GM18870 (cell line): ENCODE measurements around the gene NUSAP1.
"Not testable (repeated sequence)": the region's sequence is repeated elsewhere in the genome, so short reads cannot be mapped to it uniquely, and the experiment has no call there.

ENCODE experiments used
- ATAC-seq: cut with Tn5 transposase; IDR thresholded peaks from one replicate; pipeline ENCODE4 v1.9.1; 2021; ENCODE audit warnings: moderate library complexity; ENCODE audit not compliant: unreplicated experiment

NUSAP1 gene

GRCh38 chr15:41408234-41408641 lies 75.6 kb downstream of the NUSAP1 start:
- no peak for ATAC-seq

- ATAC-seq = no peak
Measured at GRCh38 chr15:41411031-41411430, 78.3 kb downstream of the NUSAP1 start.

DNA sequence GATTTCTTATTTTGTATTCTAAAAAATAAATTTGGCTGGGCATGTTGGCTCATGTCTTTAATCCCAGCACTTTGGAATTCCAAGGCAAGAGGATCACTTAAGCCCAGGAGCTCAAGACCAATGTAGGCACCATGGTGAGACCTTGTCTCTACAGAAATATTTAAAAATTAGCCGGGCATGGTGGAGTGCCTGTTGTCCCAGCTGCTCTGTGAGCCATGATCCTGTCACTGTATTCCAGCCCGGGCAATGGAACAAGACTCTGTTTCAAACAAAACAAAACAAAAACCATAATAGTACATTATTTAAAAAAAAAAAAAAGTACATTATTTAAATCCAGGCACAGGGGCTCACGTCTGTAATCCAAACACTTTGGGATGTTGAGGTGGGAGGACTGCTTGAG lies 78.8 kb downstream of the NUSAP1 start:
- no peak for ATAC-seq

DNA sequence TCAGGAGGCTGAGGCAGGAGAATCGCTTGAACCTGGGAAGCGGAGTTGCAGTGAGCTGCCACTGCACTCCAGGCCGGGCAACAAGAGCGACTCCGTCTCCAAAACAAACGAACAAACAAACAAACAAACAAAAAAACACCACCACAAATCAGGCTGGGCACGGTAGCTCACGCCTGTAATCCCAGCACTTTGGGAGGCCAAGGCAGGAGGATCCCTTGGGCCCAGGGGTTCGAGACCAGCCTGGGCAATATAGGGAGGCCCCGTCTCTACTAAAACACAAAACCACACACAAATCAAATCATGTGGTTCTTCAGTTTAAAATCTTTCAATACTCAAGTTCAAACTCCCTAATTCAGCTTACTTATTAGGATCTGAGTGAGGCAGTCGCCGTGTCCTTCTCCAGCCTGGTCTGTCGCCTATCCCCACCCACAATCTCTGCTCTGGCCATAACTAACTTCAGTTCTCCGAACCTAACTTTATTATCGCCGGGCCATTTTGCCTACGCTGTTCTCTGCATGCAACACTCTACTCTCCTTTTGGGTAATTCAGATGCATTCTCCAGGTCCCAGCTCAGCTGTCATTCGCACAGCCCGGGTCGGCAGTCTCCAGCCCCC lies 83.6 kb downstream of the NUSAP1 start:
- no peak for ATAC-seq

DNA sequence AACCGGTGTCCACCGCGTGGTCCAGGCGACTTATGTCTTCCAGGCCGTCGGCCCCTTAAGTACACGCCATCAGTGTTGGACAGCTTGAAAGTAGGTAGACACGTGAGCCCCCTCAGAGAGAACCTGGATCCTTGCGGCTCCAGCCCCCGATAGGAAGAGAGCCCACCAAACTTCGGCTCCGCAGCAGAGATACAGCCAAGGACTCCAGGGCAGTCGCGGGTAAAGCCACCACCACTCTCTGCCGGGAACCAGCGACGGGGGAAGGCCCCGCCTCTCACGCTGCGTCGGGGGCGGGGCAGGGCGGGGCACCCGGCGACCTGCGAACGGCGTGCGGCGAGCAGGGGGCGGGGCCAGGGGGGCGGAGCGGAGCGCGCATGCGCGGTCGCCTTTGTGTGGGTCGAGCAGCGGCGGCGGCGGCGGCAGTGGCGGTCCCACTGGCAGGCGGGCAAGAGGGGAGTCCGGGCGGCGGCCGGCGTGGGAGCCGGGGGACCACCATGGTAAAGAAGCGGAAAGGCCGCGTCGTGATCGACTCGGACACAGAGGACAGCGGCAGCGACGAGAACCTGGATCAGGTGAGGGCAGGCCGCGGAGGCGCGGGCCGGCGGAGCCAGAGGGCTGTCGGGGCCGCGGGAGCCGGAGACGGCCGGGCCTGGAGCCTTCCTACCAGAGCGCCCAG lies 84.2 kb downstream of the NUSAP1 start, which contains the start of gene RTF1:
RTF1 (plus strand) TSS at position 354 of the 676 bp plus-strand sequence; CDS start at position 375, 21 bp downstream.
- peak; percentile 49 for ATAC-seq

- peak; percentile 30 for ATAC-seq
Measured at GRCh38 chr15:41417418-41418195, 84.9 kb downstream of the NUSAP1 start.

- peak; percentile 46 for ATAC-seq
Measured at GRCh38 chr15:41423979-41424659, 91.4 kb downstream of the NUSAP1 start.

DNA sequence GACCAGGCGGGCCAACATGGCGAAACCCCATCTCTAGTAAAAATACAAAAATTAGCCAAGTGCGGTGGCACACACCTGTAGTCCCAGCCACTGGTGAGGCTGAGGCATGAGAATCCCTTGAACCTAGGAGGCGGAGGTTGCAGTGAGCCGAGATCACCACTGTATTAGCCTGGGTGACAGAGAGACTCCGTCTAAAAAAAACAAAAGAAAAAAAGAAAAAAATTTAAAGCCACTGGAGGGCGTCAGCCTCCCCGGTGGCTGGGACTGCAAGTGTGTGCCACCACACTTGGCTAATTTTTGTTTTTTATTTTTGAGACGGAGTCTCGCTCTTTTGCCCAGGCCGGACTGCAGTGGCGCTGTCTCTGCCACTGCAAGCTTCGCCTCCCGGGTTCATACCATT lies 92.1 kb downstream of the NUSAP1 start:
- ATAC-seq = no peak

- ATAC-seq = not testable (repeated sequence)
Measured at GRCh38 chr15:41425907-41426306, 93.2 kb downstream of the NUSAP1 start.

- ATAC-seq = peak; percentile 78
Measured at GRCh38 chr15:41429003-41429890, 96.6 kb downstream of the NUSAP1 start.
